Fibroblast of mammary gland (primary cell): ENCODE results near the gene ATP5ME.

ENCODE experiments used
- DNase-seq: peaks from one replicate; pipeline ENCODE4 v3.0.0-alpha.2; 2010; ENCODE audit warnings: low read depth
- H3K4me3 ChIP-seq: 2 replicates; pipeline ENCODE4 v1.5.1; 2011; ENCODE audit warnings: low read depth, mild to moderate bottlenecking, low read length, moderate library complexity; ENCODE audit not compliant: control insufficient read depth
- TF ChIP-seq, protein P1 (sequence below): conservative IDR thresholded peaks from 2 replicates; pipeline ENCODE4 v1.5.1; 2011; ENCODE audit warnings: low read depth, low read length, inconsistent platforms; ENCODE audit not compliant: control insufficient read depth, insufficient read depth

ATP5ME gene

DNA sequence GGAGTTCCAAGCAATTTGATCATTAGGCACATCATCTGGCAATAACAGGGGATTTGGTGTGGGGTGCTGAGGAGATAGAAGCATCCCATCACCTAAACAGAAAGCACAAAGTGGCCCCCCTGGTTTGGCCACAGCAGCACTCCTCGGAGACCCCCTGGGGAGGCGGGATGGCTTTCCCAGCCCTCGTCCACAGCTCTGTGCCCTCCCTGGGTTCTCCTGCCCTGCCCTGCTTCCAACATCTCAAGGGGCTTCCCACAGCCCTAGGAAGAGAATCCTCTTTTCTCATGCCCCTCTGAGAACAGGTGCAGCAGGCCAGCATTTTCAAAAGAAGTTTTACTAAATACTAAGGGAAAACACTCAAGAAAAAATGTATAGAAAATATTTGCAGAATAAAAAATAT is 12.8 kb downstream of the ATP5ME start:
- TF ChIP-seq, protein P1, sequence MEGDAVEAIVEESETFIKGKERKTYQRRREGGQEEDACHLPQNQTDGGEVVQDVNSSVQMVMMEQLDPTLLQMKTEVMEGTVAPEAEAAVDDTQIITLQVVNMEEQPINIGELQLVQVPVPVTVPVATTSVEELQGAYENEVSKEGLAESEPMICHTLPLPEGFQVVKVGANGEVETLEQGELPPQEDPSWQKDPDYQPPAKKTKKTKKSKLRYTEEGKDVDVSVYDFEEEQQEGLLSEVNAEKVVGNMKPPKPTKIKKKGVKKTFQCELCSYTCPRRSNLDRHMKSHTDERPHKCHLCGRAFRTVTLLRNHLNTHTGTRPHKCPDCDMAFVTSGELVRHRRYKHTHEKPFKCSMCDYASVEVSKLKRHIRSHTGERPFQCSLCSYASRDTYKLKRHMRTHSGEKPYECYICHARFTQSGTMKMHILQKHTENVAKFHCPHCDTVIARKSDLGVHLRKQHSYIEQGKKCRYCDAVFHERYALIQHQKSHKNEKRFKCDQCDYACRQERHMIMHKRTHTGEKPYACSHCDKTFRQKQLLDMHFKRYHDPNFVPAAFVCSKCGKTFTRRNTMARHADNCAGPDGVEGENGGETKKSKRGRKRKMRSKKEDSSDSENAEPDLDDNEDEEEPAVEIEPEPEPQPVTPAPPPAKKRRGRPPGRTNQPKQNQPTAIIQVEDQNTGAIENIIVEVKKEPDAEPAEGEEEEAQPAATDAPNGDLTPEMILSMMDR = no peak
- H3K4me3 ChIP-seq = no peak overlapping the region
- DNase-seq = no peak

DNA sequence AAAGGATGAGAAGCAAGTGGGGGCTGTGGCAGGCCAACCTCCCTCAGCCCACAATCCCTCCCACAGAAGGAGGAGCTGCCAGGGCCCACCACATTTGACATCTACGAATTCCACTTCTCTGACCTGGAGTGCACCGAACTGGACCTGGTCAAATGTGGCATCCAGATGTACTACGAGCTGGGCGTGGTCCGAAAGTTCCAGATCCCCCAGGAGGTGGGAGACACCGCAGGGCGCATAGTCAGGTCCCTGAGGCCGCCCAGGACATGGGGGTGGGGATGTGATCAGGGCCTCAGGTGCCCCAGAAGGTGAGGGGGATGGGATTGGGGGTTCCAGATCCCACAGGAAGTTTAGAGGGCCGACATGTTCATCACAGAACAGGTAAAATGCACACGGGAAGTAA is 13.7 kb downstream of the ATP5ME start:
- H3K4me3 ChIP-seq = no peak overlapping the region
- DNase-seq = no peak
- TF ChIP-seq, protein P1 = no peak

DNA sequence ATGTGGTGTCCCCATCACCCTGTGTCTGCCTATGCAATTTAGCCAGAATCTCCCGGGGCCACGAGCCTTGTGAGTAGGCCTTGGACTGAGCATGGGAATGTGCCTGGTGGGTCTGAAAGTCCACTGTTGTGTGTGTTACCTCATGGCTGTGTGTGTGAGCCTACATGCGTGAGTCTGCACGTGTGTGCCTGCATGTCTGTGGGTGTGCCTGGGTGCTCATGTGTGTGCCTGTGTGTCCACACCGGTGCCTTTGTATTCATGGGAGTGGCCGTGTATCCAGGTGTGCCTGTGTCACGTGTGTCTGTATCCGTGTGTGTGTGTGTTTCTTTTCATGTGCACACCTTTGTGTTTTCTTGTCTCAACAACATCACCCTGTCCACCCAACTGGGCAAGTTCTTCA is 14.2 kb downstream of the ATP5ME start:
- no peak for DNase-seq
- TF ChIP-seq, protein P1 = no peak
- H3K4me3 ChIP-seq = no peak overlapping the region

DNA sequence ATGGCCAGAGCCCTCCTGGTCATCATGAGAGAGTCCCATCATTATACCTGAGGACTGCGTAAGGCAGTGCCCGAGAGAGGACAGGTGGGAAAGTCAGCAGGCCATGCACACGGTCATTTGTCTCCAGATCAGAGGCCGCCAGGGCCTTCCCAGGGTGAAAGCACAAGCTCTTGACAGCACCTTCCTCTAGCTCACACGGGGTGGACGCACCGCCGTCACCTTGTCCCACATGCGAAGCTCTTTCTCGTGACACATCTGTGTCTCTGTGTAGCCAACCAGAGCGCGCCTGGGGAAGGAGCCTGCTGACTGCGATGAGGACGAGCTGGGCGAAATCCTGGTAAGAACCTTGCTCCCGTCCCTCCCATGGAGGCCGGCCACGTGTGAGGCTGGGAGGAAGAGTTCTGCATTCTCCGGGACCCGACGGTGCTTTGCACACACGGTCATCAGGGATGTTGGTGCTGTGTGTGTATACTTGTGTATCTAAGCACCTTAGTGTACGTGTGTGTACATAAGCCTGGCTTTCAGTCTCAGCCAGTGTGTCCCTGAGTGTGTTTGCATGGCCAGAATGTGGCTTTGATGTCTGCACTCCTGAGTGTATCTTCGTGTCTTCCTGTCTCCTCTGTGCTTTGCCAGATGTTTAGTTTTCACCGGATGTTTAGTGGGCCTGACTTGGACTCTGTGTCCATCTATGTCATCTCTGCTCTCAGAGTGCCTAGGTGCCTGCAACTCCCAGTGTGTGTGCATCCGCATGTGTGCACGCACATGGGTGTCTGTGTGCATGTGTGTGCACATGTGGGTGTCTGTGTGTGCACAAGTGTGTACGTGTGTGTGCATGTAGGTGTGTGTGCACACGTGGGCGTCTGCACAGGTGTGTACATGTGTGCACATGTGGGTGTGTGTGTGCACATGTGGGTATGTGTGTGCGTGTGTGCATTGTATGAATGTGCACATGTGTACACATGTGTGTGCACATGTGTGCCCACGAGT is 15.1 kb downstream of the ATP5ME start:
- no peak for DNase-seq

DNA sequence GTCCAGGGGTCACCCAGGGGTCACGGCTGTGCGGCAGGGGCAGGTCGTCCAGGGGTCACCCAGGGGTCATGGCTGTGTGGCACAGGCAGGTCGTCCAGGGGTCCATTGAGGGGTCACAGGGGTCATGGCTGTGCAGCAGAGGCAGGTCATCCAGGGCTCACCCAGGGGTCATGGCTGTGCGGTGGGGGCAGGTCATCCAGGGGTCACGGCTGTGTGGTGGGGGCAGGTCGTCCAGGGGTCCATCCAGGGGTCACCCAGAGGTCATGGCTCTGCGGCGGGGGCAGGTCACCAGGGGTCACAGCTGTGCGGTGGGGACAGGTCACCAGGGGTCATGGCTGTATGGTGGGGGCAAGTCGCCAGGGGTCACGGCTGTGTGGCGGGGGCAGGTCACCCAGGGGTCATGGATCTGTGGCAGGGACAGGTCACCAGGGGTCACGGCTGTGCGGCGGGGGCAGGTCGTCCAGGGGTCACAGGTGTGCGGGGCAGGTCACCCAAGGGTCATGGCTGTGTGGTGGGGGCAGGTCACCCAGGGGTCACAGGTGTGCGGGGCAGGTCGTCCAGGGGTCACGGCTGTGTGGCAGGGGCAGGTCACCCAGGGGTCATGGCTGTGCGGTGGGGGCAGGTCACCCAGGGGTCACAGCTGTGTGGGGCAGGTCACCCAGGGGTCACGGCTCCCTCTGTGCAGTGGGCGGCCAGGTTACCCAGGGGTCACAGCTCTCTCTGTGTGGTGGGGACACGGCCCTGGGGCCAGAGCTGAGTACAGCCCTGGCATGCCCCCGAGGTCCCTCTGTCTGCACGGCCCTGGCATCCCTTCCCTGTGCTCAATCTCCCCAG is 16.0 kb downstream of the ATP5ME start:
- DNase-seq = no peak
- TF ChIP-seq, protein P1 = no peak
- no peak overlapping the region for H3K4me3 ChIP-seq

More for the DNA sequence above, 15.1 kb downstream of the ATP5ME start:
- TF ChIP-seq, protein P1 = no peak
- H3K4me3 ChIP-seq = no peak overlapping the region

DNA sequence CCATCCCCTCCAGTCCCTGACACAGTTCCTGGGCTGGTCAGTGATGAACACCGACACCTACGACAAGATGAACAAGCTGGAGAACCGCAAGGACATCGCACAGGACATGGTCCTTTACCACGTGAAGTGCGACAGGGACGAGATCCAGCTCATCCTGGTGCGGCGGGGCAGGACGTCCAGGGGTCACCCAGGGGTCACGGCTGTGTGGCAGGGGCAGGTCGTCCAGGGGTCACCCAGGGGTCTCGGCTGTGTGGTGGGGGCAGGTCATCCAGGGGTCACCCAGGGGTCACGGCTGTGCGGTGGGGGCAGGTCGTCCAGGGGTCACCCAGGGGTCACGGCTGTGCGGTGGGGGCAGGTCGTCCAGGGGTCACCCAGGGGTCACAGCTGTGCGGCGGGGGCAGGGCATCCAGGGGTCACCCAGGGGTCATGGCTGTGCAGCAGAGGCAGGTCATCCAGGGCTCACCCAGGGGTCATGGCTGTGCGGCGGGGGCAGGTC is 16.7 kb downstream of the ATP5ME start:
- no peak for DNase-seq
- TF ChIP-seq, protein P1 = no peak
- H3K4me3 ChIP-seq = no peak overlapping the region
